ENCODE results near the gene CECR2.

CECR2 gene

GRCh38 chr22:17598318-17598717 lies 229.1 kb downstream of the CECR2 start:
- no peak for DNase-seq (ENCODE audit: low read depth in 2 of 2, low spot score in 1 of 2)

GRCh38 chr22:17601031-17601430 lies 231.8 kb downstream of the CECR2 start:
- no peak for DNase-seq (ENCODE audit: low read depth in 2 of 2, low spot score in 1 of 2)

- no peak for DNase-seq (ENCODE audit: low read depth in 2 of 2, low spot score in 1 of 2)
Observed at GRCh38 chr22:17603668-17604067, 234.4 kb downstream of the CECR2 start.

- DNase-seq (ENCODE audit: low read depth in 2 of 2, low spot score in 1 of 2), result no peak
Observed at GRCh38 chr22:17606496-17606895, 237.2 kb downstream of the CECR2 start.
